OCI-LY7 (cell line): Measurements from ENCODE around the gene GDF3.

Source experiments
- EZH2phosphoT487 ChIP-seq: fragments of 200-600 bp; sonication (generic); IDR thresholded peaks from 2 replicates; pipeline ENCODE4 v1.6.1; 2018; ENCODE audit warnings: low read depth, borderline replicate concordance, mild to moderate bottlenecking, mixed run types, antibody characterized with exemption, low read length, moderate library complexity, mixed read lengths
- TF ChIP-seq, protein P1 (sequence below): fragments of 200-600 bp; sonication (generic); conservative IDR thresholded peaks from 2 replicates; pipeline ENCODE4 v1.5.1; 2014; ENCODE audit warnings: mild to moderate bottlenecking, antibody characterized with exemption, low read length, moderate library complexity, mixed read lengths

DNA sequence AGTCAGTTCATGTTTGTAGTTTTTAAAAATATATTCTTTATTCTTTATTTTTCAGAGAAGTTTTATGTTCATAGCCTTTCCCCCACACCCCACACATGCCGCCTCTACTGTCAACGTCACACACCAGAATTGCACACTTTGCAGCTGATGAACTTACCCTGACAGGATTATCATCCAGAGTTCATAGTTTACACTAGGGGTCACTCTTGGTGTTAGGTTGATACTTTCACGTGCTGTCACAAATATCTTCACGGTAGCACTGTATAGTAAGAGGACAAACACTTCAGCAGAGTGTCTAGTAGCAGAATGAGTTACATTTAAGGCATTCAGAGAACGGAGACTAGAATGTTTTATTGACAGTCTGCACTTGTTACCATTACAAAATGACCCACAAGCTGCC lies 20.8 kb upstream of the GDF3 start:
- TF ChIP-seq, protein P1, sequence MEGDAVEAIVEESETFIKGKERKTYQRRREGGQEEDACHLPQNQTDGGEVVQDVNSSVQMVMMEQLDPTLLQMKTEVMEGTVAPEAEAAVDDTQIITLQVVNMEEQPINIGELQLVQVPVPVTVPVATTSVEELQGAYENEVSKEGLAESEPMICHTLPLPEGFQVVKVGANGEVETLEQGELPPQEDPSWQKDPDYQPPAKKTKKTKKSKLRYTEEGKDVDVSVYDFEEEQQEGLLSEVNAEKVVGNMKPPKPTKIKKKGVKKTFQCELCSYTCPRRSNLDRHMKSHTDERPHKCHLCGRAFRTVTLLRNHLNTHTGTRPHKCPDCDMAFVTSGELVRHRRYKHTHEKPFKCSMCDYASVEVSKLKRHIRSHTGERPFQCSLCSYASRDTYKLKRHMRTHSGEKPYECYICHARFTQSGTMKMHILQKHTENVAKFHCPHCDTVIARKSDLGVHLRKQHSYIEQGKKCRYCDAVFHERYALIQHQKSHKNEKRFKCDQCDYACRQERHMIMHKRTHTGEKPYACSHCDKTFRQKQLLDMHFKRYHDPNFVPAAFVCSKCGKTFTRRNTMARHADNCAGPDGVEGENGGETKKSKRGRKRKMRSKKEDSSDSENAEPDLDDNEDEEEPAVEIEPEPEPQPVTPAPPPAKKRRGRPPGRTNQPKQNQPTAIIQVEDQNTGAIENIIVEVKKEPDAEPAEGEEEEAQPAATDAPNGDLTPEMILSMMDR, result peak; percentile 64
- no peak for TF ChIP-seq EZH2phosphoT487
